GM15510 (cell line): ENCODE data around the gene PDE10A.

ENCODE experiments used
- POLR2A ChIP-seq: IDR thresholded peaks from 3 replicates; pipeline ENCODE4 v1.6.1; 2011; ENCODE audit warnings: borderline replicate concordance; ENCODE audit not compliant: insufficient read length; ENCODE audit errors: extremely low read depth

Gene PDE10A

DNA sequence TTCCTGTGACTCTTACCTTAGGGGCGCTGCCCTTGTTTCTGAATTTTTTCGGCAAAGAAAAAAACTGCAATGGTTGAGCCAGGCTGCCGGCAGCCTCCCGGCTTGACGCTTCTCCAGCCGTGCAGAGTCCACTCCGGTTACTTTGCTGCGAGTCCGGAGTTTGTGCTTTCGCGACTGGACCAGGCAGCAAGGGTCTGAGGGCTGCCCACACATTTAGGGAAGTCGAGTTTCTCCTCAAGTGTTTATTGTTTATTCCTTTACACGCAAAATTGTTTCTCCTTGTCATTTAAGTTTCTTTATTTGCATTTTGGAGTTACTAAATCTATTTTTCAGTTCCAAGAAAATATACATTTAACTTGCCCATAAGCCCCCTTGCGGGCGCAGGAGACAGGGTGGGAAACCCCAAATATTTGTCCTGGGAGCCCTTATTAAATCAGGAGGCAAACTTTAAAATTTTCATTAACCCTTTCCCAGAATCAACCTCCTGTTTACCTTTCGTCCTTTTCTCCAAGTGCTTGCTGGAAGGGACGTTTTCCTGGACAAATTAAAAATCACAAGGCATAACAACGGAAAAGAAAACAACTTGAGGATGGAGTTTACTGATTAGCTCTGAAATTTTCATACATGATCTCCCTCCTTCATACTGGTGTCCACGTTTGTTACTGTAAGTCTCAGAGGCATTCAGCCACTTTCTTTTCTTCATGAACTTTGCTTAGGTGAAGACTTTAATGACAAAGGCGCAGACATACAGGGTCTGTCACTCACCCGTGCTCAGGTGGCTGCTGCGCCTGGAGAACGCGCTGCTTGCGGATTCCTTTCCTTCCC is 1.7 kb upstream of the PDE10A start:
- TF ChIP-seq POLR2A = no peak

DNA sequence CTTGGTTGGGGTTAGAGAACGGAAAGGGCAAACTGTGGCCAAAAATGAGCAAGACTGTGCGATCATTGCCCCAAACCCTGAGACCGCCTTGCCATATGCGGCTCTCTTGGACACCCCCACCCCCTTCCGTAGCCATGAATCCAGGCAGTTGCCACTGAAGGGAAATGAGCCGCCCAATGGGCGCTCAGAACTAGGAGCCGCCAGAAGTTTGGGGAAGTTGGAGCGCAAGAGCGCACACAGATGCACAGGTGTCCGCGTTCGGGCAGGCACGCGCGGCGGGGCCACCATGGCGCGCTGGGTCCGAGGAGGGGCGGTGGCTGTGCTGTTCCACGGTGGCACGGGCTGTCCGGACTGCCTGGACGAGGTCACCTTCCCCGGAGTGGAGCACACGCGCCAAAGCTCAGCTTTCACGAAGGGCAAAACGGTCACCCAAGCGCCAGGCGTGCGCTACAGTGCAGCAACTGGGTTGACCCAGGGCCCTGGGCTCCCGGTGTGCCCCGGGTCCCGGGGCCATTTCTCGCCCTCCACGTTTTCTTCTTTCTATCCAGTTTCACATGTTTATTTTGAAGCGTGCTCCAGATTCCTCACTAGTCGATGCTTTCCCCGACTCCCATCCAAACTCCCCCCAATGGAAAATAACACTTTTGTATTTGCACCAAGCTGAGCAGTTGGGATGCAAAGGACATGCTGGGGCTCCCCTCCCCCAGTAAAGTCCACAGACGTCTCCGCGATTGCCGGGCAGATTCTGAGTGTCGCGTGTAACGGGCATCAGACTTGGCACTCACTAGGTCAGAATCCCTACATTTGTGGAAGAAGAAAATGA is 906 bp upstream of the PDE10A start:
- TF ChIP-seq POLR2A = no peak

DNA sequence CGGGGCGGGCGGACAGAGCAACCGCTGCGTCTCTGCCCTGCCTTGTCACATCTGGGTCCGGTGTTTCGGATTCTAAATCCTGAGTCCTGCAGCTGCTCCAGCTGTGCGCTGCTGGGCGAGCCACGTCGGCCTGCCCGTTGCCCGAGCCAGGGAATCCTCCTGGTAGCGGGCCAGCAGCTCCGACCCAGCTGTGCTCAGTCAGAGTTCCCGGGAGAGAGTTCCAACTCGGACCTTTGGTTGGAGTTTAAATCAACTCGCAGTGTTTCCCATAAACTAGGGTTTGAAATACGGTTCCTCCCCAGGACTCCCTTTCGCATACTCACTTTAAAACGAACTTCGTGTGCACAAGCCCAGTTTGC is 315 bp upstream of the PDE10A start:
- TF ChIP-seq POLR2A = no peak

DNA sequence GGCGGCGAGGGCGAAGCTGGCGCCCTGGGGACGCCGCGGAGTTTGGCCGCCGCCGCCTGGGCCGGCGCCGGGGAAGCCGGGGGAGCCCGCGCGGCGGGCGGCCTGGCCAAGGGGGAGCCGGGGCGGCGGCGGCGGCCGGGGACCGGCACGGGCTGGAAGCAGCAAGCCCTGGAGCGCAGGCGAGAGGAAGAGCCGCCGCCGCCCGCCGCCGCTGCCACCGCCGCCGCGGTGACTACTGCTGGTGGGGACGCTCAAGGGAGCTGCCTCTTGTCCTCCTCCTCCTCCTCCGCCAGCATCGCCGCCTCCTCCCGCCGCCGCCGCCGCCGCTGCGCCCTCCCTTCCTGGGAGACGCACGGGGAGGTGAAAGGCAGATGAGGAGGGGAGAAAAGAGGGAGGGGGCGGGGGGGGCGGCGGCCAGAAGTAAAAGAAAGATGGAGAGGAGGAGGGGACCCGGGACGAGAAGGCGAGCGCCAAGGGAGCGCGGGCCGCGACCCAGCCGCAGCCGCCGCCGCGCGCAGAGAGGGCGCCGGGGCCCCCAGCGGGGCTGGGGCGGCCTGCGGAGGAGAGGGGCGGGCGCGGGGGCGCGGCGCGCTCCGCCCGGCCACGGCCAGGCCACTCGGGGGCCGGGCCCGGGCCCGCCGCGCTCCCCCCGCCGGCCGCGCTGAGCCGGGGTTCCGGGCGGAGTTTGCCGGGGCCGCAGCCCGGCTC is 846 bp downstream of the PDE10A start:
- TF ChIP-seq POLR2A = no peak

DNA sequence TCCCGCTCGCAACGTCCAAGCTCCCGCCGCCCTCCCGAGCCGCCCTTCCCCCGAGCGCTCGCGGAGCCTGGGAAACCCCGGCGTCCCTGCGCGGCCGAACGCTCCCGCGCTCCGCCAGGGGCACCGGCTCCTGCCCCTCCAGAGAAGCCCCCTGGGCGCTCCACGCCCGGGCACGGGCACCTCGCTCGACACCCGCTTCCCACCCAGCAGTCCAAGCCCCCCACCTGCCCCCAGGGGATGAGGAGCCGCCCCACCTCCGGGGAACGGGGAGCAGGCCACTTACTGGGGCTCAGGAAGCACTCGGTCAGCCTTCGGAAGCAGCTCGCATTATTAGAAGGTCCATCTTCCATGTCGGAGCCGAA is 1.4 kb downstream of the PDE10A start:
- TF ChIP-seq POLR2A = no peak

DNA sequence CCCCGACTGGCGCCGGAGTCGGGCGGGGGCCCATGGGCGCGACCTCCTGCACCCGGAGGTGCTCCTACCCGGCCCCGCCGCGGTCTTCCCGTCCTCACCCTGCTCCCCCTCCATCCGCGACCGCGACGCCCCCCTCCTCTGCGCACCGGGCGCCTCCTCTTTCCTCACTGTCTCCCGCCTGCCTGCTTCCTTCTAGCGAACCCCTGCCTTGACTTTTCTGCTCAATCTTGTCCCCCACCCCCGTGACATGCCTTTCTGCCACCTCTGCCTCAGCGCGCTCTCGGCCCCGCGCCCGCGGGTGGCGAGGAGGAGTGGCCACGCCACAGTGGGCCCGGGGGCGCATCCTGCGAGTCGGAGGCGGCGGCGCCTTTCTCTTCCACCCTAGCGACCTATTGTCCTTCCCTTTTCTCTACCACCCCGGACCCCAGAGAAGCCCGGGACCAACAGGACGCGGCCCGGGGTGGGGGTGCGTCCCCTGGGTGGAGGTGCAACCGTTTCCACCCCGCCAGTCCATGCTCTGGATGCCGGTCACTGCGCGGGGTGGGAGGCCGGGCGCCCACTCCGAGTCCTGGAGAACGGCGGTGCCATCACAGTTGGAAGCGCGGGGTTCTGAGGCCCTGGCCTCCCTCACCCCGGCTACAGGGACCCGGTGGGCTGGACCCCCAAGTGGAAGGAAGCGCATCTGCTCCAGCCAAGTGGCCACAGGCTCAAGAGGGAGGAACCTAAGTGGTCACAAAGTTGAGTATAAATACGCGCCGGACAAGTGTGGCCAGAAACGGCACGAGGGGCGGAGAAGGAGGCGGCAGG is 2.0 kb downstream of the PDE10A start:
- no peak for TF ChIP-seq POLR2A

DNA sequence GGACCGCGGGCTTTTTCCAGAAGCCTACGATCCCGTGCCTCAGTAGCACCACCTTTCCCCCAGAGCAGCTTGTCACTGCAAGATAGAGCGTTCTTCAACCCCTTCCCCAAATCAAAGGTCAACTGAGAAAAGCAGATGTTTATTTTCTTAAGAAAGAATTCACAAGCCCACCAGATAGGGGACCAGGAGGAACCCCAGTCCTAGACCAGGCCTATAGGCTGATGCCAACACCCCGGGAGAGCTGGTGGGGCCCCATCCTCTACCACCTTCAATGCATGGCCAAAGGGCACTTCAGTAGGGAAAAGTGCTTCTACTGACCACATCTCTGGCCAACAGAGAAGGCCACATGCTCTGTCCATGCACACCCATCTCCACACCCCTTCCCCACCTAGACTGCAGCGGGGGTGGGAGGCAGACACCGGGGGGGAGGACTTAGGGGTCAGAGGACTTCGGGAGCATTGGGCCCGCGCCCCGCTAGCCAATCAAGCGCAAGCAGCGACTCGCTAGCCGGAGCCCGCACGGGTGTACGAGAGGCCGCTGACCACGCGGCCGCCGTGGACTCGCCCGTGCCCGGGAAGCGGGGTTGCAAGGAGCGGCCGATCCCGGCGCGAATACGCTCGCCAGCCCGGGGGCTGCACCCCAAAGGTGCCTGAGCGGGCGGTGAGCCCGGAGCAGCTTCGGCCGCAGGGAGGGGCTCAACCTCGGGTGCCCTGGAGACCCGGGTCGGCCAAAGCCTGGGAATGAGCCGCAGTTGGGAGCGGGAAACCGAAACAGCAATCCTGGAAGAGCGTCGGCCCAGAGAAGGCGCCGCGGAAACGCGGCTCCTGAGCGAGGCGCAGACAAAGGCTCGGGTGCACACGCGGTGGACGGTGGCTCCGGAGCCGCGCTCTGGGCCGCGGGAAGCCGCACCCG is 2.8 kb downstream of the PDE10A start:
- TF ChIP-seq POLR2A = no peak

DNA sequence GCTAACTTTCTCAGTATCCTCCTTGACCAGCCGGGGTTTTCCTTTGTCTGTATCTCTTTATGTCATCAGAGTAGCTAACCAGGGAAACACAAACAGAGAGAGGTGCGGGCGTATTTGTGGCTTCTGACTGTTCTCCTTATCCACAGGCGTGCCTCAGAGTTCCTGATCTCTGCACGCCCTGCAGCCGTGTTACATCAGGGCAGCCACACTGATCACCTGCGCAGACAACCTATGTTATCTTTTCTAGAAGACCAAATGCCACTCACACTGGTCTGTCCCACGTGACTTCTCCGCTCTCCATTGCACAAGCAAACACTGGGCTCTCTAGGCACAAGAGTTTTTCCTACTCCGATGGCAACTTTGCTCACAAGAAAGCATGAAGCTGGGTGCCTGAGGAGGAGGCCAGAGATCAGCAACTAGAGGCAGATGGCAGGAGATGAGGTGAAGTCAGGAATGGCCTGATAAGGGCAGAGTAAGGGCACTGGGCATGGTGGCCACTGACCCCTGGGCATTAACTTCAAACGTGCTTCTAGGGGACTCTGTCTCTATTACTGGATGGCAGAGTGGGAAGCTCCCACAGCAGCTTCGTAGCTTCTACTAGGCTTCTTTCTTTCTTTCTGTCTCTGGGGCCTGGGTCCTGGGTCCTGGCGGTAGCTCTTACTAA is 4.5 kb downstream of the PDE10A start:
- no peak for TF ChIP-seq POLR2A

DNA sequence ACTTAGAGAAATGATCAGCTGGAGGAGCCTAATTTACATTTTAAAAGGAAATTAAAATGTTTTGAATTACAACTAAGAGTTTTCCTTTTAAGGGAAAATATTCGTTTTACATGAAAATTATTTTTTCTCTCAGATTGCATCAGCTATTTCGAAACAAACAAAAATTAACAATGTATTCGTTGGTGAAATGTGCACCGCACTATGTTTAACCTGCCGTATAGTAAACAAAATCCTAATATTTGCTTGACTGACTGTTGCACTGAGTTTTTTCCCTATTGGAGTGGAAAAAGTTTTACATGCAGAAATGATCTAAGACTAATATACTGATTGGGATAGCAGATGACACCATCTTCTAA is 5.7 kb downstream of the PDE10A start:
- no peak for TF ChIP-seq POLR2A

DNA sequence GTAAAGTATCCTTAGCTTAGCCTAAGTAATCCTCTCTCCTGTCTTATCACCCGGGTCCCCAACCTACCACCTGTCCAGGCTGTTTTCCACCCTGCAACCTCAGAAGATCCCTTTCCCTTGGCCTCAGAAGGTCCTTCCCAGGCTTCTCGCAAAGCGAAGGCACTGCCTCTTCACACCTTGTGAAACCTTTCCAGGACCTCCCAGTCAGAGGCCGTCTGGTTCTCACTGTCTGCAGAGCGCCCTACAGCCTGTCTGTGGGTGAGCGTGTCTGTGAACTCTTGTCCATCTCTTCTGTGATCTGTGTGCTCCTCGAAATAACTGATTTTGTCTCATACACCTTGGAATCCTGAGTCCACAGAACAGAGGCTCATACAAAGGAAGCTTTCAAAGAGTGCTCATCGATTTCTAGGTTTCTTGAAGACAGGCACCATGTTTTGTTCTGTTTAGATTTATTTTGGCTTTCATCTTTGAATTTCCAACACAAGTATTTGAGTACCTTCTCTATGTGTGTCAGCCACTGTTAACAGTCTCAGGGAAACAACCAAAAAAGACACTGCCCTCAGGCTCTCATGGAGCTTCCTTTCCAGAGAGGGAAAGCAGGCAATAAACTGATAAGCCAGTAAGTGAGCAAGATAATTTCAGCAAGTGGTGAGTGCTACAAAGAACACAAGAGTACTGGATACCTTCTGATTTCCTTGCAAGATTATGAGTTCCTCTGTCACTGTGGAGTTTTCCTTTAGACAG is 6.3 kb downstream of the PDE10A start:
- no peak for TF ChIP-seq POLR2A

DNA sequence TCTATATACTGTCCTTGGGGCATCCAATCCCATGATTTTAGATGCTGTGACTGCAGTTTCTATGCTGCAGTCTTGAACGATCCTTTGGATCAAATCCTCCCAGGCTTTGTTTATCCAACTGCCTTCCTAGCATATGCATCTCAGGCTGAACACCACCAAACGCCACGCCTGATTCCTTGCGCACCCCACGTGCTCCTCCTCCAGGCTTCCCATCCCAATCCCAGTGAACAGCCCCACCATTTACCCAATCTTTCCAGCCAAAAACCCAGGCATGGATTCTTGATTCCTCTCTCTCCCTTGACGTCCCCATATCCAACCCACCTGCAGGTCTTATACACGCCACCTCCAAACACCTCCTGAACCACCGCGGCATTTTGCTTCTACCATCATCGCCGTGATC is 7.8 kb downstream of the PDE10A start:
- no peak for TF ChIP-seq POLR2A

DNA sequence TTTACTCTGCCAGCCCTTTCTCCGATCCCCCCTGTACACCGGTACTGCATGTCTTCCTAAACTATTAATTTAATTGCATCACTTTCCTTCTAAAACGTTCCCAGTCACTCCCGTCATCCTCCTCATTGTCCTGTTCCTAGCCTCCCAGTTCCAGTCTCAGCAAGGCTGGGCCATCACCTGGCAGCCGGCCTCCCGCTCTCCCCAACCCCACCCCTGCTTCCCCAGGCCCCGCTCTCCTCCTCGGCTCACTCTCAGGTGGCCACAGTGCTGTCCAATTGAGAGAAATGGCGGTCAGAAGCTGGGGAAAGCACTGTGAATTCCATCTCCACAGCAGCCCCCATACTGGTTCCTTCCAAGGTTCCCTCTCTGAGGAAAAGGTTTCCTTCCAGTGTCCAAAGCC is 8.9 kb downstream of the PDE10A start:
- TF ChIP-seq POLR2A = no peak

DNA sequence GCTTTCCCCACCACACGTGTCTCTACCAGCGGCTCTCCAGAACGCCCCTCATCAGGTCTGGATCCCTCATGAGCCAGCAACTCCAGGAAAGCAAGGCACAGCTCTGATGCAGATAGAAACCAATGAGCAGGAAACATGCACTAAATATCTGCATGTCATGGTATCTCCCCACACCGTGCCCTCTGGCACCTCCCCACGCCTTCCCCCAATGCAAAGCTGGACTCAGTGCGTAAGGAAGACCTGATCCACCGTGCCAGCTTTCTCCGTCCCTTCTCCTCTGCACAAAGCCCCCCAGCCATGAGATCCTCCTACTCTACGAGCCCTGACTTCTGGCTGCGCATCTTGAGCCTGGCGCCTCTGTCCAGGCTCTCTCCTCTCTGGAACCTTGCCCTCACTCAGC is 9.4 kb downstream of the PDE10A start:
- no peak for TF ChIP-seq POLR2A
